Measurements from ENCODE around the gene CCDC74B. TPM values are rescaled to one million over a fixed set of nuclear protein-coding genes. Genes with fewer than 3 reads are reported as not detected.
"Not testable (repeated sequence)": the region's sequence is repeated elsewhere in the genome, so short reads cannot be mapped to it uniquely, and the experiment has no call there.

Gene CCDC74B
- total RNA-seq, 2 donors from 2014 or later: 1.1 to 2.5 TPM

DNA sequence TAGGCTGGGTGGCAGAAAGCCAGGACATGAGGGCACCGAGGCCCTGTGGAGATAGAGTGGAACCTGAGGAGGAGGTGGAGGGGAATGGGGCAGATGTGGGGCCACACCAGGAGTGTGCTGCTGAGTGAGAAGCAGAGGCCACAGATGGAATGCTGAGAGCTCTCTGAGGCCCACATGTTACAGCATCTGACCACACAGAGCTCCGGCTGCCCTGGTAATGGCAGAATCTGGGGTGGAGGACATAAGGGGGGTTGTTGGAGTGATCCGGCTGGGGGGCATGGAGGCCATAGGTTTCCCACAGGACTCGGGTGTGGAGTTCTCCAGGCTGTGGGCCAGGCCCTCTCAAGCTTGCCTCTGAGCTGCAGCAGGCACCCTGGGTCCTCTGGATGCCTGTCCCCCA lies 41.0 kb upstream of the CCDC74B start:
- TF ChIP-seq, protein P1, sequence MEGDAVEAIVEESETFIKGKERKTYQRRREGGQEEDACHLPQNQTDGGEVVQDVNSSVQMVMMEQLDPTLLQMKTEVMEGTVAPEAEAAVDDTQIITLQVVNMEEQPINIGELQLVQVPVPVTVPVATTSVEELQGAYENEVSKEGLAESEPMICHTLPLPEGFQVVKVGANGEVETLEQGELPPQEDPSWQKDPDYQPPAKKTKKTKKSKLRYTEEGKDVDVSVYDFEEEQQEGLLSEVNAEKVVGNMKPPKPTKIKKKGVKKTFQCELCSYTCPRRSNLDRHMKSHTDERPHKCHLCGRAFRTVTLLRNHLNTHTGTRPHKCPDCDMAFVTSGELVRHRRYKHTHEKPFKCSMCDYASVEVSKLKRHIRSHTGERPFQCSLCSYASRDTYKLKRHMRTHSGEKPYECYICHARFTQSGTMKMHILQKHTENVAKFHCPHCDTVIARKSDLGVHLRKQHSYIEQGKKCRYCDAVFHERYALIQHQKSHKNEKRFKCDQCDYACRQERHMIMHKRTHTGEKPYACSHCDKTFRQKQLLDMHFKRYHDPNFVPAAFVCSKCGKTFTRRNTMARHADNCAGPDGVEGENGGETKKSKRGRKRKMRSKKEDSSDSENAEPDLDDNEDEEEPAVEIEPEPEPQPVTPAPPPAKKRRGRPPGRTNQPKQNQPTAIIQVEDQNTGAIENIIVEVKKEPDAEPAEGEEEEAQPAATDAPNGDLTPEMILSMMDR (IDR thresholded peaks at IDR 0.05): no peak
- Histone ChIP-seq H3K27ac (no peak overlapping the region), H3K27me3 (no peaks in the 10 kb centered on the region), H3K4me1 (peaks cover 0 to 17% of the 10 kb centered on the region in 2 donors), H3K9me3 (no peaks in the 10 kb centered on the region), H3K4me3 (no peak overlapping the region), H3K36me3 (no peaks in the 10 kb centered on the region)
- DNase-seq (ENCODE audit: low spot score): no peak

- DNase-seq (ENCODE audit: low spot score): no peak
- H3K27me3 ChIP-seq: no peaks in the 10 kb centered on the region
- no peak overlapping the region for H3K27ac ChIP-seq
- no peak overlapping the region for H3K4me3 ChIP-seq
- no peaks in the 10 kb centered on the region for H3K36me3 ChIP-seq
- TF ChIP-seq, protein P1 (IDR thresholded peaks at IDR 0.05): no peak
- H3K4me1 ChIP-seq: peaks cover 0 to 22% of the 10 kb centered on the region in 2 donors
- H3K9me3 ChIP-seq: no peaks in the 10 kb centered on the region
Observed at GRCh38 chr2:130185436-130185835, 40.5 kb upstream of the CCDC74B start.

GRCh38 chr2:130183512-130184373 lies 38.8 kb upstream of the CCDC74B start:
- DNase-seq (ENCODE audit: low spot score): no peak
- Histone ChIP-seq H3K36me3 (no peaks in the 10 kb centered on the region), H3K27ac (peak overlapping the region in 1 of 2 donors; percentile 46)

DNA sequence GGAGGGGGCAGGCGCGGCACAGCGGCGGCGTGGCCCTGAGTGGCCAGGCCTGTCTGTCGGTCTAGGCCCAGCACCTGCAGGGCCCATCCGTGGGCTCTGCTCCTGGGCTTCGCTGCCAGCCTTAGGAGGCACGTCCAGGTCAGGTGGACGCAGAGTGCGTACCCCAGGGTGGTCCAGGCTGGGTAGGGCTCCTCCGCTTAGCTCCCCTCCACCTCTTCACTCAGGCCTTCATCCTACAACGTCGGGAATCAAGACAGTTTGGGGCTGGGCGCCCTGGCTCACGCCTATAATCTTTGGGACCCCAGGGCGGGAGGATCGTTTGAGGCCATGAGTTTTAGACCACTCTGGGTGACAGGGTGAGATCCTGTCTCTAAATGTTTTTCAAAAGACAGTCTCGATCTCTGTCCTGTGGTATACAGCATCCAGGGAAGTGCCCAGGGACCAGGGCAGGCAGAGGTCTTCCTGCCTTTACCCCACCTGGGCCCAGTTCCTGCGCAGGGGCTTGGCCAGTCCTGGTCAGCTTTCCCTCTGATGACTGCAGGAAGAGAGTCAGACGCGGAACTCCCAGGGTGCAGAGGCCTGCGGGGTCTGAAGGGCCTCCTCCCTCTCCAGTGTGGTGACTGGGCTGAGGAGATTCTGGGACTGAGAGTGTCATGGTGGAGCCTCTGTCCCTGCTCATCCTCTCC lies 38.1 kb upstream of the CCDC74B start:
- H3K36me3 ChIP-seq; H3K27me3 ChIP-seq; H3K9me3 ChIP-seq; DNase-seq (ENCODE audit: low spot score): not testable (repeated sequence)
- H3K4me3 ChIP-seq: peak overlapping the region; percentile 97 to 99
- peaks cover 0 to 26% of the 10 kb centered on the region in 2 donors for H3K4me1 ChIP-seq
- peak overlapping the region; percentile 89 to 95 for H3K27ac ChIP-seq

More at GRCh38 chr2:130183512-130184373, 38.8 kb upstream of the CCDC74B start:
- Histone ChIP-seq H3K27me3 (no peaks in the 10 kb centered on the region), H3K4me3 (no peak overlapping the region), H3K4me1 (peaks cover 0 to 26% of the 10 kb centered on the region in 2 donors), H3K9me3 (no peaks in the 10 kb centered on the region)
- TF ChIP-seq, protein P1 (IDR thresholded peaks at IDR 0.05): no peak

GRCh38 chr2:130181880-130182682 lies 37.2 kb upstream of the CCDC74B start, which contains the start of gene MZT2B:
Gene MZT2B (plus strand): TSS chr2:130182262. CDS start chr2:130182283, 21 bp downstream.
- H3K36me3 ChIP-seq, H3K27me3 ChIP-seq, H3K9me3 ChIP-seq: not testable (repeated sequence)
- peak within 1 kb of the TSS; percentile 89 to 95 for H3K27ac ChIP-seq
- peak; percentile 75 for DNase-seq (ENCODE audit: low spot score)
- peak within 1 kb of the TSS; percentile 97 to 99 for H3K4me3 ChIP-seq
- TF ChIP-seq, protein P1 (IDR thresholded peaks at IDR 0.05): peak; percentile 84 to 88
- H3K4me1 ChIP-seq: peaks cover 0 to 26% of the 10 kb centered on the region in 2 donors

Data from right atrium auricular region (tissue), 2 donors.